ENCODE results near the gene EIF2A. TPM values are rescaled to one million over a fixed set of nuclear protein-coding genes. Genes with fewer than 3 reads are reported as not detected.
"Not testable (repeated sequence)": the region's sequence is repeated elsewhere in the genome, so short reads cannot be mapped to it uniquely, and the experiment has no call there.

The EIF2A gene
- total and polyA plus RNA-seq, 2 of the 13 experiments (the other 11 are each of a cell fraction or from before 2014, with no cell fraction given): 124 to 139 TPM

- H3K4me3 ChIP-seq (replicated peaks in 1 of 3; ENCODE audit: insufficient read depth in 1 of 3, low read depth in 2 of 3, low read length in 3 of 3); H3K36me3 ChIP-seq (replicated peaks in 1 of 2; ENCODE audit: control insufficient read depth in 1 of 2, insufficient read depth in 2 of 2, low read length in 2 of 2); FAIRE-seq; H4K20me1 ChIP-seq (ENCODE audit: insufficient read depth, low read length); H2AFZ ChIP-seq (ENCODE audit: low read length); H3K27me3 ChIP-seq (ENCODE audit: control insufficient read depth in 1 of 2, insufficient read depth in 2 of 2, low read length in 2 of 2); H3K27ac ChIP-seq (ENCODE audit: extremely low read length, insufficient read depth, low read length); CTCF ChIA-PET (ENCODE audit: low intra/inter-chr PET ratio, low total read pairs); H3K9ac ChIP-seq (ENCODE audit: insufficient read depth, low read depth, low read length); intact Hi-C loops (cut with micrococcal nuclease; ENCODE audit: unreplicated experiment); ATAC-seq; H3K9me3 ChIP-seq (ENCODE audit: low read length); POLR2A ChIA-PET; TF ChIP-seq SOX13 (IDR thresholded peaks at IDR 0.05): not testable (repeated sequence)
- 93% methylated on average over 13 of the region's 13 CpGs for WGBS (ENCODE audit: low lambda C conversion rate)
- BruUV-seq (replicated peaks): TSS peak; percentile 49
- in situ Hi-C loops (cut with HindIII; ENCODE audit: extremely low pct_ligation_motif_present, low pct_unique_long_range_greater_than_20kb): loop anchor here (5.0 kb wide), 1 partner anchor 54 kb away; the partner anchor contains the start of genes EIF2A and SERP1
- Histone ChIP-seq H3K79me2 (ENCODE audit: insufficient read depth, low read length) (peaks cover 42% of the 10 kb centered on the region), H3K4me1 (ENCODE audit: insufficient read depth, low read length) (peaks cover 38% of the 10 kb centered on the region), H3K4me2 (ENCODE audit: low read depth, low read length) (peak overlapping the region; percentile 39; the same call in 1 of the 2 replicates)
- DNase-seq (ENCODE audit: low spot score): peak; percentile 9
- TF ChIP-seq CEBPB (IDR thresholded peaks at IDR 0.05; ENCODE audit: borderline replicate concordance, low read depth, low read length): peak; percentile 91
- TF ChIP-seq CEBPG (CRISPR knock-in tag; IDR thresholded peaks at IDR 0.05): peak; percentile 71
- 0 out of 4 replicates have a peak, but pooled peaks of 1 of the 2 experiments have one; percentile 8 for TF ChIP-seq SOX13 (CRISPR knock-in tag; conservative IDR thresholded peaks at IDR 0.05 in 1 of 2, IDR thresholded peaks at IDR 0.05 in 1 of 2)
Observed at GRCh38 chr3:150600647-150601530, 54.3 kb downstream of the EIF2A start.

GRCh38 chr3:150602426-150603152, 56.0 kb downstream of the EIF2A start:
- Histone ChIP-seq H3K4me1 (ENCODE audit: insufficient read depth, low read length) (peaks cover 52% of the 10 kb centered on the region), H3K27me3 (ENCODE audit: control insufficient read depth in 1 of 2, insufficient read depth in 2 of 2, low read length in 2 of 2) (no peaks in the 10 kb centered on the region), H4K20me1 (ENCODE audit: insufficient read depth, low read length) (peaks cover 12% of the 10 kb centered on the region), H3K9ac (ENCODE audit: insufficient read depth, low read depth, low read length) (peak overlapping the region; percentile 89), H3K4me2 (ENCODE audit: low read depth, low read length) (peak overlapping the region; percentile 79), H3K9me3 (ENCODE audit: low read length) (no peaks in the 10 kb centered on the region), H3K4me3 (replicated peaks in 1 of 3; ENCODE audit: insufficient read depth in 1 of 3, low read depth in 2 of 3, low read length in 3 of 3) (peak overlapping the region; percentile 86 to 89 (median 86)), H3K36me3 (replicated peaks in 1 of 2; ENCODE audit: control insufficient read depth in 1 of 2, insufficient read depth in 2 of 2, low read length in 2 of 2) (no peaks in the 10 kb centered on the region; a peak in 1 of 5 replicates), H3K79me2 (ENCODE audit: insufficient read depth, low read length) (peaks cover 59% of the 10 kb centered on the region), H3K27ac (ENCODE audit: extremely low read length, insufficient read depth, low read length) (peak overlapping the region; percentile 91), H2AFZ (ENCODE audit: low read length) (peak overlapping the region; percentile 97)
- DNase-seq (ENCODE audit: low spot score) (no peak), FAIRE-seq (no peak), ATAC-seq (peak; percentile 31)
- TSS peak; percentile 94 for BruUV-seq (replicated peaks)
- CTCF ChIA-PET (ENCODE audit: low intra/inter-chr PET ratio, low total read pairs): no interaction called here
- in situ Hi-C loops (cut with HindIII; ENCODE audit: extremely low pct_ligation_motif_present, low pct_unique_long_range_greater_than_20kb): loop anchor here (5.0 kb wide), 1 partner anchor 55 kb away; the partner anchor contains the start of genes EIF2A and SERP1
- POLR2A ChIA-PET: interaction anchor here (0.8 to 1.9 kb wide), 14 partner anchors 9 to 193 kb away, joined by 3 to 21 read pairs (median 4); partner anchors contain the start of genes EIF2A, ERICH6, SERP1 and SIAH2
- WGBS (ENCODE audit: low lambda C conversion rate): 11% methylated on average over 5 of the region's 6 CpGs
- intact Hi-C loops (cut with micrococcal nuclease; ENCODE audit: unreplicated experiment): no loop called here
- TF ChIP-seq ZNF549 (CRISPR knock-in tag; IDR thresholded peaks at IDR 0.05) (no peak), PRDM10 (CRISPR knock-in tag; IDR thresholded peaks at IDR 0.05; ENCODE audit: low read depth) (no peak), KDM5B (CRISPR knock-in tag; IDR thresholded peaks at IDR 0.05; ENCODE audit: borderline replicate concordance) (no peak), ZNF724P (CRISPR knock-in tag; IDR thresholded peaks at IDR 0.05; ENCODE audit: borderline replicate concordance) (no peak), RFX3 (CRISPR knock-in tag; IDR thresholded peaks at IDR 0.05) (no peak), ESRRA (CRISPR knock-in tag; IDR thresholded peaks at IDR 0.05; ENCODE audit: low read depth) (no peak)
